Endothelial cell of umbilical vein (primary cell): ENCODE measurements around the gene MACROD2. TPM values are rescaled to one million over a fixed set of nuclear protein-coding genes. Genes with fewer than 3 reads are reported as not detected.

Experiments used
- BruUV-seq: library from RNA; stranded (reverse); fragments of 400-500 nt; replicated peaks from 2 replicates; lab custom pipeline; 2021; lab: Mats Ljungman, UMichigan
- CTCF ChIA-PET: fragments of 300-600, 350-600 bp; sonication (Branson Sonifier 250); formaldehyde crosslinking; loops from one replicate; lab custom pipeline; 2021; ENCODE audit warnings: antibody characterized with exemption, inconsistent platforms; lab: Charles Lee
- POLR2A ChIA-PET: fragments of 300-600, 350-600 bp; sonication (Branson Sonifier 250); formaldehyde crosslinking; loops from one replicate; lab custom pipeline; 2021; ENCODE audit warnings: antibody characterized with exemption, inconsistent platforms; lab: Charles Lee
- DNase-seq: peaks from one replicate; pipeline ENCODE4 v3.0.0-alpha.2; 2011; ENCODE audit warnings: low read depth, low spot score
- FAIRE-seq: peaks from 2 replicates; lab custom pipeline; 2011; peaks lifted over from hg19 to GRCh38; lab: Jason Lieb, UNC
- H2AFZ ChIP-seq: 2 replicates; pipeline ENCODE4 v1.6.0; 2012; ENCODE audit warnings: low read depth, low read length, control low read depth, inconsistent platforms
- H3K27ac ChIP-seq: 2 replicates; pipeline ENCODE4 v1.5.1; 2011; ENCODE audit warnings: low read depth, mild to moderate bottlenecking, control low read depth, low read length, moderate library complexity; ENCODE audit not compliant: insufficient read depth
- H3K27me3 ChIP-seq, 2 experiments: 2 replicates each; pipeline versions ENCODE4 v1.6.0 to v1.6.1; 2011; ENCODE audit warnings: low read length in 2 of 2, mixed read lengths in 1 of 2; ENCODE audit not compliant: control insufficient read depth in 2 of 2, insufficient read depth in 2 of 2
- H3K36me3 ChIP-seq, 2 experiments: 2 replicates in 1 of 2; 3 replicates in 1 of 2; pipeline ENCODE4 v1.5.1; 2011; ENCODE audit warnings: low read length in 2 of 2, mild to moderate bottlenecking in 1 of 2, moderate library complexity in 1 of 2; ENCODE audit not compliant: control insufficient read depth in 2 of 2, insufficient read depth in 2 of 2; ENCODE audit errors: extremely low read depth in 1 of 2
- H3K4me1 ChIP-seq: 3 replicates; pipeline ENCODE4 v1.5.1; 2011; ENCODE audit warnings: mild to moderate bottlenecking, low read length; ENCODE audit not compliant: control insufficient read depth, insufficient read depth; ENCODE audit errors: extremely low read depth
- H3K4me2 ChIP-seq: 2 replicates; pipeline ENCODE4 v1.6.1; 2011; ENCODE audit warnings: low read length, control low read depth, mixed read lengths; ENCODE audit not compliant: insufficient read depth
- H3K4me3 ChIP-seq, 3 experiments: fragments of 200-600 bp in 1 of 3; sonication (generic), shearing (Covaris generic) in 1 of 3; replicated peaks in 1 of 3; 2 replicates each; pipeline ENCODE4 v1.5.1; 2011 to 2016; ENCODE audit warnings: control low read depth in 3 of 3, low read length in 3 of 3, mild to moderate bottlenecking in 2 of 3, inconsistent platforms in 1 of 3, low read depth in 1 of 3, moderate library complexity in 1 of 3; ENCODE audit not compliant: insufficient read depth in 1 of 3
- H3K79me2 ChIP-seq: 2 replicates; pipeline ENCODE4 v1.6.0; 2012; ENCODE audit warnings: low read length, inconsistent platforms; ENCODE audit not compliant: control insufficient read depth, insufficient read depth
- H3K9ac ChIP-seq: replicated peaks from 2 replicates; pipeline ENCODE3; 2011; ENCODE audit warnings: low read length, control low read depth; ENCODE audit not compliant: insufficient read depth; ENCODE audit errors: extremely low read depth
- H3K9me1 ChIP-seq: replicated peaks from 3 replicates; pipeline ENCODE4 v1.6.0; 2011; ENCODE audit warnings: mild to moderate bottlenecking, low read length; ENCODE audit not compliant: control insufficient read depth, insufficient read depth; ENCODE audit errors: extremely low read depth
- H3K9me3 ChIP-seq: replicated peaks from 2 replicates; pipeline ENCODE4 v1.5.1; 2012; ENCODE audit warnings: low read length, inconsistent platforms; ENCODE audit not compliant: control insufficient read depth, insufficient read depth
- H4K20me1 ChIP-seq: replicated peaks from 2 replicates; pipeline ENCODE3; 2011; ENCODE audit warnings: mild to moderate bottlenecking, low read length; ENCODE audit not compliant: control insufficient read depth, insufficient read depth; ENCODE audit errors: extremely low read depth
- GATA2 ChIP-seq: IDR thresholded peaks from 2 replicates; pipeline ENCODE4 v1.7.0; 2011; ENCODE audit warnings: low read depth, mild to moderate bottlenecking, moderate library complexity, mixed read lengths, low read length; ENCODE audit not compliant: insufficient read length, insufficient read depth
- POLR2A ChIP-seq: IDR thresholded peaks from 2 replicates; pipeline ENCODE4 v1.6.1; 2012; ENCODE audit warnings: low read depth, mild to moderate bottlenecking, control low read depth, low read length
- POLR2AphosphoS5 ChIP-seq: IDR thresholded peaks from 2 replicates; pipeline ENCODE4 v1.6.1; 2012; ENCODE audit warnings: low read depth, mild to moderate bottlenecking, control low read depth, low read length, moderate library complexity; ENCODE audit not compliant: insufficient read depth
- dilution Hi-C: fragments of 300-500 bp; cut with MboI; formaldehyde crosslinking; loops from one replicate; pipeline ENCODE4 v1.15.0; 2019; ENCODE audit warnings: low sequenced_read_pairs; ENCODE audit not compliant: extremely low pct_ligation_motif_present
- intact Hi-C: fragments of 100-400 bp; cut with micrococcal nuclease; formaldehyde crosslinking; loops from one replicate; pipeline ENCODE4 v1.10.0; 2022
- polyA plus RNA-seq, 4 experiments: library from polyadenylated mRNA; depleted of rRNA in 3 of 4; stranded (reverse) in 3 of 4; unstranded in 1 of 4; fragments of >200 nt; gene quantifications; 2 replicates each; pipeline versions ENCODE4 v1.2.1 to v1.2.3, GENCODE V29; 2011 to 2012; ENCODE audit warnings: missing spikeins in 1 of 4
- total RNA-seq: library from RNA; stranded (reverse); gene quantifications from 2 replicates; pipeline ENCODE4 v1.2.3, GENCODE V29; 2021

MACROD2 gene
- total and polyA plus RNA-seq, 2 donors (not counting 3 experiments of a cell fraction or from before 2014, with no cell fraction given), result 0.11 to 0.73 TPM

- H3K4me3 ChIP-seq, result no peak overlapping the region
- H3K27ac ChIP-seq, result no peak overlapping the region
- H3K4me1 ChIP-seq, result no peaks in the 10 kb centered on the region
- H4K20me1 ChIP-seq, result no peaks in the 10 kb centered on the region
- ChIA-PET POLR2A (no interaction called here), CTCF (no interaction called here)
- no peak for DNase-seq
- no peak overlapping the region for H3K4me2 ChIP-seq
- H3K9ac ChIP-seq, result no peak overlapping the region
- no peaks in the 10 kb centered on the region for H3K27me3 ChIP-seq
- no peaks in the 10 kb centered on the region for H3K9me1 ChIP-seq
- dilution Hi-C loops (no loop called here), intact Hi-C loops (no loop called here)
- H2AFZ ChIP-seq, result no peak overlapping the region
- BruUV-seq, result no TSS peak
- H3K79me2 ChIP-seq, result no peaks in the 10 kb centered on the region
- no peaks in the 10 kb centered on the region for H3K9me3 ChIP-seq
- FAIRE-seq, result no peak
- TF ChIP-seq POLR2AphosphoS5, result no peak
- no peaks in the 10 kb centered on the region for H3K36me3 ChIP-seq
Observed at GRCh38 chr20:14609328-14610221, 614.3 kb downstream of the MACROD2 start.

GRCh38 chr20:14611479-14611878 is 616.2 kb downstream of the MACROD2 start:
- ChIA-PET POLR2A (no interaction called here), CTCF (no interaction called here)
- Histone ChIP-seq H2AFZ (no peak overlapping the region), H3K4me2 (no peak overlapping the region), H3K9ac (no peak overlapping the region), H3K4me1 (no peaks in the 10 kb centered on the region), H3K9me1 (no peaks in the 10 kb centered on the region), H3K4me3 (no peak overlapping the region), H3K79me2 (no peaks in the 10 kb centered on the region), H3K36me3 (no peaks in the 10 kb centered on the region), H4K20me1 (no peaks in the 10 kb centered on the region), H3K27ac (no peak overlapping the region), H3K27me3 (no peaks in the 10 kb centered on the region), H3K9me3 (no peaks in the 10 kb centered on the region)
- TF ChIP-seq POLR2A (no peak), GATA2 (no peak)
- no TSS peak for BruUV-seq
- dilution Hi-C loops (no loop called here), intact Hi-C loops (no loop called here)
- FAIRE-seq (no peak), DNase-seq (no peak)
